NB4 (cell line): ENCODE results near the gene ROBO3.

Source experiments
- DNase-seq: peaks from one replicate; pipeline ENCODE4 v3.0.0; 2010; ENCODE audit warnings: low read depth
- H3K4me3 ChIP-seq: one replicate; pipeline ENCODE4 v1.5.1; 2011; ENCODE audit warnings: mild to moderate bottlenecking, low read depth, low read length, moderate library complexity
- CTCF ChIP-seq: IDR thresholded peaks from one replicate; pipeline ENCODE4 v1.5.1; 2012; ENCODE audit warnings: low read depth, low read length
- MAX ChIP-seq: IDR thresholded peaks from 2 replicates; pipeline ENCODE4 v1.6.1; 2011; ENCODE audit warnings: low read depth, low read length
- MYC ChIP-seq: IDR thresholded peaks from 2 replicates; pipeline ENCODE4 v1.6.1; 2011; ENCODE audit warnings: low read depth, low read length
- POLR2A ChIP-seq: IDR thresholded peaks from 2 replicates; pipeline ENCODE4 v1.6.1; 2011; ENCODE audit warnings: mild to moderate bottlenecking; ENCODE audit not compliant: insufficient read length; ENCODE audit errors: extremely low read depth

Gene ROBO3

GRCh38 chr11:124865902-124866851, 945 bp downstream of the ROBO3 start:
- no peak overlapping the region for H3K4me3 ChIP-seq
- TF ChIP-seq POLR2A (no peak), MYC (no peak), CTCF (peak; percentile 9)
- DNase-seq = no peak

- TF ChIP-seq MYC (no peak), MAX (no peak), CTCF (peak; percentile 50)
- peak; percentile 35 for DNase-seq
- no peak overlapping the region for H3K4me3 ChIP-seq
These were observed 2.5 kb downstream of the ROBO3 start for GRCh38 chr11:124867700-124868099.

GRCh38 chr11:124868331-124869274, 3.4 kb downstream of the ROBO3 start:
- no peak overlapping the region for H3K4me3 ChIP-seq
- no peak for DNase-seq
- TF ChIP-seq POLR2A (no peak), CTCF (no peak), MYC (no peak), MAX (no peak)

- no peak for DNase-seq
- H3K4me3 ChIP-seq = no peak overlapping the region
- no peak for TF ChIP-seq POLR2A
- no peak for TF ChIP-seq MAX
- TF ChIP-seq CTCF = no peak
- no peak for TF ChIP-seq MYC
These were observed 4.1 kb downstream of the ROBO3 start for GRCh38 chr11:124869331-124869730.

- TF ChIP-seq MYC = no peak
- no peak for TF ChIP-seq MAX
- TF ChIP-seq CTCF = no peak
- no peak for TF ChIP-seq POLR2A
- no peak overlapping the region for H3K4me3 ChIP-seq
- no peak for DNase-seq
These were observed 4.7 kb downstream of the ROBO3 start for GRCh38 chr11:124869856-124870387.
